Astrocyte (in vitro differentiated cells and primary cell): ENCODE results near the gene VWA2.

Source experiments
- CTCF ChIP-seq: IDR thresholded peaks from 2 replicates; pipeline ENCODE4 v1.5.1; 2011; ENCODE audit warnings: low read depth, mild to moderate bottlenecking, inconsistent platforms, low read length, moderate library complexity; ENCODE audit not compliant: insufficient read depth
- EZH2 ChIP-seq: IDR thresholded peaks from 2 replicates; pipeline ENCODE4 v1.6.1; 2012; ENCODE audit warnings: mild to moderate bottlenecking, low read length, inconsistent platforms; ENCODE audit not compliant: insufficient read depth

DNA sequence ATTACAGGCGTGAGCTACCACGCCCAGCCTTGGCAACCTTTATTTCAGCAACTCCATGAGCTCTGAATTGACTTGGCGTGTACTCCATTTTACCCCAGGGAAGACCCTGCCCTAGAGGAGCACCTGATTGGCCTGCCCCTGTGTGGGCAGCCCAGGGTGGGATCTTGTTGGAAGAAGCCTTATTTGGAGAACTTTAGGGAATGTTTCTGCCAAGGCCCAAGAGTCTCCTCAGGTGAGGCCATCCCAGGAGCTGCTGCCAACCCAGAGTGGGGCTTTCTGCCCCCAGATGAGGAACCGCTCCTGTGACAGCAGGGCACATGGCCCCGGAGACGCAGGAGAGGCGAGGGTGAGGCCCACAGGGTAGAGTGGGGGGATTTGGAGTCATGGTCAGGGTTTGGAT, 42.0 kb downstream of the VWA2 start:
- TF ChIP-seq CTCF (no peak), EZH2 (no peak)
